ENCODE measurements around the gene PRKAB1.

PRKAB1 gene

DNA sequence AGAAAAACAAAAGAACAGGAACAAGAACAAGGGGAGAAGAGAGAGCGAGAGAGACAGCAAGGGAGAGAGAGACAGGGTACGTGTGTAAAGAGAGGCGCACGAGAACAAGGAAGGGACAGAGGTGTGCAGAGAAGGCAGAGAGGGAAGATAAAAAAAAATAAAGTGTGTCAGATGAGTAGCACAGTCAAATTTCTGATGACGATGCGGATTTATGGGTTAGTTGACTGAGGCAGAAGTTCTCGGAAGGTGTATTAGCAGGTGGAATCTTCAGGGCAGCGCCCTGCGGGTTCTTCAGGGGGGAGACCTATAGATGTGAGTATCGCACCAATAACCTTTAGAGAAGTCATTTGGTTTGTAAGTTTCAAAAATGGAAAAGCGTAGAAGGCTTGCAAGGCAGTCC, 44.8 kb downstream of the PRKAB1 start:
- DNase-seq (ENCODE audit: low spot score), result no peak

DNA sequence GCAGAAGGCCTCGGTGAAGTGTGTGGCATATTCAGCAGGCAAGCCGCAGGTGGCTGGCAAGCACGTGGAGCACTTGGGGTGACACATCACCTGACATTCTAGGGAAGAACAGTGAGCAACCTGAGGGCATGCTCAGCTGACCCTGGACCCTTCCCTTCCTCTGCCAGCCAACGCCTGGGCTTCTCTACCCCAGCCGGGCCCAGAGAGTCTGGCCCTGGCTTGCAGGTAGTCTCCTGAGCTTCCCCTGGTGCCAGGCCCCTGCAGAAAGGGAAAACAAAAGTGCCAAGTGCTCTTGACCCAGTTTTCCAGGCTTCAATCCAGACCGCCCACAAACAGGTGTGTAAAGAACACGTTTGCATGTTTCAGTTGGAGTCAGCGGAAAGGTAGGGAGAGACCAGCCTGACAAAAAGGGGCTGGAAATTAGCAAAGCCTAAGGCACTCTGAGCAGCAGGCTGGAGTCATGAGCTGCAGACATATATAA, 45.7 kb downstream of the PRKAB1 start:
- no peak for DNase-seq (ENCODE audit: low spot score)

DNA sequence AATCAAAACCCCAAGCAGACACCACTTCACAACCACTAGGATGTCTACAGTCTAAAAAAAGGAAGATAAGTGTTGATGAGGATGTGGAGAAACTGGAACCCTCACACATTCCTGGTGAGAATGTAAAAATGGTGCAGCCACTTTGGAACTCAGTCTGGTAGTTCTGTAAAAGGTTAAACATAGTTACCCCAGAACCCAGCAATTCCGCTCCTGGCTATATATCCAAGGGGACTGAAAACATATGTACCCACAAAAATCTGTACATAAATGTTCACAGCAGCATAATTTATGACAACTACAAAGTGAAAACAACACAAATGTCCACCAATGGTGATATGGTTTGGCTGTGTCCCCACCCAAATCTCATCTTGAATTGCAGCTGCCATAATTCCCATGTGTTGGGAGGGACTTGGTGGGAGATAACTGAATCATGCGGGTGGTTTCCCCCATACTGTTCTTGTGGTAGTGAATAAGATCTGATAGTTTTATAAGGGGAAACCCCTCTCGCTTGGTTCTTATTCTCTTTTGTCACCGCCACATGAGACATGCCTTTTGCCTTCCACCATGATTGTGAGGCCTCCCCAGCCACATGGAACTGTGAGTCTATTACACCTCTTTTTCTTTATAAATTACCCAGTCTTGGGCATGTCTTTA, 46.8 kb downstream of the PRKAB1 start:
- DNase-seq (ENCODE audit: low spot score), result no peak

DNA sequence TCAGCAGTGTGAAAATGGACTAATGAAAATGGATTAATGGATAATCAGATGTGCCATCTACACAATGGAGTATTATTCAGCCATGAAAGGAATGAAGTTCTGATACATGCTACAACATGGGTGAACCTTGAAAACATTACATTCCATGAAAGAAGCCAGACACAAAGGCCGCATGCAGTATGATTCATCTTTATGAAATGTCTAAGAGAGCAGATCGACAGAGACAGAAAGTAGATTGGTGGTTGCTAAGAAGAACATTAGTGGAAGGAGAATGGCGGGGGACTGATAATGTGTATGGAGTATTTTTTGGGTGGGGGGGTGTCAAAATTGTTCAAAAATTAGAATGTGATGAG, 47.3 kb downstream of the PRKAB1 start:
- DNase-seq (ENCODE audit: low spot score), result no peak

DNA sequence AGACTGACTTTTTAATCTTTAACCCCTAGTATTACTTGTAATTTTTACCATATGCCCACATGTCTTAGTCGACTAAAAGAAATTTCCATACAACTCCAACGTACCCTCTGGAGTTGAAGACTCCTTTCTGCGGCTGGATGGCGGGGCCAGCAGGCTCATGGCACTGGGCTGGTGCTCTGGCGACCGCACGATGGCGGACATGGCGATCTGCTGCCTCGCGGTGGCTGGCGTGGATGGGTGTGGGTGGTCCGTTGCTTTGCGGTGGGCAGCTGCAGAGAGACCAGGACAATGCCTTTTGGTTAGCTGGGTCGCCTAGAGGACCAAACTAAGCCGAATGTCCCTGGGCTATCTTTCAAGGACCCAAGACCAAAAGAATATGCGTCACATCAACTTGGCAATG, 50.2 kb downstream of the PRKAB1 start:
- no peak for DNase-seq (ENCODE audit: low spot score)

DNA sequence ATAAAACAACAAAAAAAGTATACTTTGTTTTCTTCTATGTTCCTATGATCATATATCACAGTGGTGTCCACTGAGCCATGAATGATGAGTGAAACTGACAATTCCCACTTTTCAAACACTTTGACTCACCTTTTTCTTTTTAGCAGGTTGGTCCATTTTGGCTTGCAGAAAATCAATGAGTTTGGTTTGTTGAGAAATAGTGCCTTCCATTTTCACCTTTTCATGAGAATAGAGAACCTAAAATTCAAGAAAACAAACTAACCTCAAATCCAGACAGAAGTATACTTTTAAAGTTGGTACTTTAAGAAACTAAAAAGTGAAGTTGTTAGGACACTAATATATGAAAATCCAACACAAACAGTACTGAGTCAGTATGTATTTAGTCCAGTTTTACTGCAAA, 52.4 kb downstream of the PRKAB1 start:
- DNase-seq (ENCODE audit: low spot score), result no peak

DNA sequence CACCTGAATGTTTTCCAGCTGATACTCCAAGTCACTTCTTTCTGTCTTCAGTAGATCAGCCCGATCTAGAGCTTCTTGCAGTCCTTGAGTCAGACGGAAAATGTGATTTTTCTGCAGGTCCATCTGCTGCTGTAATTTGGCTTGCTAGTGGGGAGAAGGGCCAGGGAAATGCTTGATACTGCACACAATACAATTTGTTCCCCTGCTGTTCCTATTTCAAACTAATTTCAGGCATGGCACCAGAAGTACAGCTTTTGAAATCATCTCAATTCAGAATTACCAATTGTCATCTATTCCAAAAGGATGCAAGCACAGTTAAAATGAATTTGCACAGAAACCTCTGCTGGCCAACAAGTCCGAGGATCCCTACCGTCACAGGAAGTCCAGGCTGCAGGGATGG, 53.4 kb downstream of the PRKAB1 start:
- no peak for DNase-seq (ENCODE audit: low spot score)

DNA sequence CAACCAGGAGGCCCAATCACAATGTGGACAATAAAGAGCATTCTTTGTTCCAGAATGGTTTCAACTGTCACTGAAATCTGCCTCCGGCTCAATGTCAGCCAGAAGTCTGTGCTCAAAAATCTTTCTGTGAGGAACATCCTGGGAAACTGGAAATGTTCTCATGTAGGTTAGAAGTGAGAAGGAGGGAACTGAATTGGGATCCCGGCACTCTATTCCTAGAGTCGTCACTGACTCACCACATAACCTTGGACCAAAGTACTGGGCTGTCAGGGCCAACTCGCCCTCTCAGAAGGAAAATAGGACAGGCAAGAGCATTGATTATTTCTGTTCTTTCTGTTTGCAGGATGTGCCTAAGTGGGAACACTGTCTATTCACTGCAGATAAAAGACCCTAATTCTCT, 57.6 kb downstream of the PRKAB1 start:
- DNase-seq (ENCODE audit: low spot score), result no peak

DNA sequence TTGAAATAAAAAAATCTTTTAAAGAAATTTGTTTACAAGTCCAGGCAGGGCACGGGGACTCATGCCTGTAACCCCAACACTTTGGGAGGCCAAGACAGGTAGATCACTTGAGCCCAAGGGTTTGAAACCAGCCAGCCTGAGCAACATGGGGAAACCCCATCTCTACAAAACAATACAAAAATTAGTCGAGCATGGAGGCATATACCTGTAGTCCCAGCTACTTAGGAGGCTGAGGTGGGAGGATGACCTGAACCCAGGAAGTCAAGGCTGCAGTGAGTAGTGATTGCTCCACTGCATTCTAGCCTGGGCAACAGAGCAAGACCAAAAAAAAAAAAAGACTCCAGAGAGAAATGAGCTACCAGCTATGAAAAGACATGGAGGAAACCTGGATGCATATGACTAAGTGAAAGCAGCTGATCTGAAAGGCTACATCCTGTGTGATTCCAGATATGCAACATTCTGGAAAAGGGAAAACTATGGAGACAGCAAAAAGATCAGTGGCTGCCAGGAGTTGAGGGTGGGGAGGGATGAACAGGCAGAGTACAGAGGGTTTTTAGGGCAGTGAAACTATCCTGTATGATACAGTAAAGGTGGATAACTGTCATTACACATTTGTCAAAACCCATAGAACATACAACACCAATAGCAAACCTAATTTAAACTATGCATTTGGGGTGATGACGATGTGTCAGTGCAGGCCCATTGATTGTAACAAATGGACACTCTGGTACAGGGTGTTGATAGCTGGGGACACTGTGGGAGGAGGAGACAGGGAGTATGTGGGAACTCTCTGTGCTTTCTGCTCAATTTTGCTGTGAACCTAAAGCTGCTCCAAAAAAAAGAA, 59.9 kb downstream of the PRKAB1 start:
- no peak for DNase-seq (ENCODE audit: low spot score)

DNA sequence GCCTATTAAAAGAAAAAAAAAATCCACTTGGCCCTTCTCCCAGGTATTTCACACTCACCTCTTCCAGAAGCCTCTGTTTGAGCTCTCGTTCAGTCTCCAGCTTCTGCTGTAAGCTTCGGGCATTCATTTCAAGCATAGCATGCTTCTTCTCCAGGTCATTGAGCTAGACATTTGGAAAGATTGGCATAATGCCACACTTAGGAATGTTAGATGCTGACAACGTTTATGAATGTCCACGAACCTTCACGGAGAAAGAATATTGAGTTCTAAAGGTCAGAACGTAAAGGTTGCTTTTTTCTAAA, 60.5 kb downstream of the PRKAB1 start:
- no peak for DNase-seq (ENCODE audit: low spot score)

DNA sequence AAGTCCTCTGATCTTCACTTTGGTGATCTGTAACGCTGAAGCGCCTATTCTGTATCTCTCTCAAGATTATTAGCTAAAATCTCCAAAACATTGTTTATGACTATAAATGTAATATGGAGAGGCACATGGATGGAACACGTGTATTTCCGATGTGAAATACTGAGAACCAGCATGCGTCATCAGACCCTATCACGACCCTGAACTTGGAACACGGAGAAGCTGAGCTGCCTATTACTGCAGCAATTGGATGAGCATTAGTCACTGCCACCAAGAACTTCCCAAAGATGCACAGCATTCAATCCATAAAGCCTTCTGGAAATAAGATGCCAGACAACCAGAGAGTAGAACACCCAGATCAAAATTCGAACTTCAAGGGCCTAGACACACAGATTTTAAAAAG, 61.9 kb downstream of the PRKAB1 start:
- DNase-seq (ENCODE audit: low spot score), result no peak

DNA sequence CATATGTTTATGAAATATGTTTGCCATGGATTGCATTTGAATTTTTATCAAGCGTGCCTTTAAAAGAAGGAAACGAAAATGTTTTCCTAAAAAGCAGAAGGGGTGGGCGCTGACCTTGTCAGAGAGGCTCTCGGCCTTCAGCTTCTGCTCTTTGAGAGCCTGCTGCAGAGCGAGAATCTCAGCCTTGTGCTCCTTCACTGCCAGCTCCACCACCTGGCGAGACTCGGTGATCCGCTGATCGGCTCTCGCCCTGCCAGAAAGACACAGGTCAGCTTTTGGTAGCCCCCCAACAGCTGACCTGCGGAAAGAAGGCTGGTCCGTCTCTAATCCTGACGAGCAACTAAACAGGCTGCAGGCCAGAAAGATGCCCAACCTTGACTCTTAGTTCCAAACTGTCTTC, 62.4 kb downstream of the PRKAB1 start:
- DNase-seq (ENCODE audit: low spot score), result no peak
